Activated CD4-positive, alpha-beta memory T cell treated with anti-CD3 and anti-CD28 coated beads, Interleukin-2, amount 10 ng/mL, durations not matched to agents 7 days and 5 days (primary cell): Measurements from ENCODE around the gene GOT2. TPM values are rescaled to one million over a fixed set of nuclear protein-coding genes. Genes with fewer than 3 reads are reported as not detected.
A peak's percentile ranks its signal among the peaks of the same experiment; 100 is the strongest.
"Not testable (repeated sequence)": the region's sequence is repeated elsewhere in the genome, so short reads cannot be mapped to it uniquely, and the experiment has no call there.

Experiments
- CTCF ChIA-PET: fragments of 350-600 bp; sonication (Branson Sonifier 250); formaldehyde crosslinking; loops from one replicate; lab custom pipeline; 2021; ENCODE audit warnings: antibody characterized with exemption, inconsistent platforms; lab: Charles Lee
- POLR2A ChIA-PET: fragments of 350-600 bp; sonication (Branson Sonifier 250); formaldehyde crosslinking; loops from one replicate; lab custom pipeline; 2021; ENCODE audit warnings: antibody characterized with exemption; lab: Charles Lee
- DNase-seq: peaks from one replicate; pipeline ENCODE4 v3.0.0-alpha.2; 2020
- H3K27ac Mint-ChIP-seq: one replicate; pipeline ENCODE4 v1.8.0; 2021; ENCODE audit warnings: mild to moderate bottlenecking, mixed read lengths
- H3K27me3 Mint-ChIP-seq: one replicate; pipeline ENCODE4 v1.8.0; 2021; ENCODE audit warnings: mixed read lengths
- H3K36me3 Mint-ChIP-seq: one replicate; pipeline ENCODE4 v1.8.0; 2021; ENCODE audit warnings: low read depth, mixed read lengths
- H3K4me1 Mint-ChIP-seq: one replicate; pipeline ENCODE4 v1.8.0; 2021; ENCODE audit warnings: mixed read lengths
- H3K4me3 Mint-ChIP-seq: one replicate; pipeline ENCODE4 v1.8.0; 2021; ENCODE audit warnings: mild to moderate bottlenecking, mixed read lengths
- H3K9me3 Mint-ChIP-seq: one replicate; pipeline ENCODE4 v1.8.0; 2021; ENCODE audit warnings: mixed read lengths
- total RNA-seq, 2 experiments: library from RNA; stranded (reverse); gene quantifications; one replicate each; pipeline ENCODE4 v1.2.3, GENCODE V29; 2021

GOT2 gene
- 10 to 100 TPM; 78.6 to 82.2 TPM for total RNA-seq

DNA sequence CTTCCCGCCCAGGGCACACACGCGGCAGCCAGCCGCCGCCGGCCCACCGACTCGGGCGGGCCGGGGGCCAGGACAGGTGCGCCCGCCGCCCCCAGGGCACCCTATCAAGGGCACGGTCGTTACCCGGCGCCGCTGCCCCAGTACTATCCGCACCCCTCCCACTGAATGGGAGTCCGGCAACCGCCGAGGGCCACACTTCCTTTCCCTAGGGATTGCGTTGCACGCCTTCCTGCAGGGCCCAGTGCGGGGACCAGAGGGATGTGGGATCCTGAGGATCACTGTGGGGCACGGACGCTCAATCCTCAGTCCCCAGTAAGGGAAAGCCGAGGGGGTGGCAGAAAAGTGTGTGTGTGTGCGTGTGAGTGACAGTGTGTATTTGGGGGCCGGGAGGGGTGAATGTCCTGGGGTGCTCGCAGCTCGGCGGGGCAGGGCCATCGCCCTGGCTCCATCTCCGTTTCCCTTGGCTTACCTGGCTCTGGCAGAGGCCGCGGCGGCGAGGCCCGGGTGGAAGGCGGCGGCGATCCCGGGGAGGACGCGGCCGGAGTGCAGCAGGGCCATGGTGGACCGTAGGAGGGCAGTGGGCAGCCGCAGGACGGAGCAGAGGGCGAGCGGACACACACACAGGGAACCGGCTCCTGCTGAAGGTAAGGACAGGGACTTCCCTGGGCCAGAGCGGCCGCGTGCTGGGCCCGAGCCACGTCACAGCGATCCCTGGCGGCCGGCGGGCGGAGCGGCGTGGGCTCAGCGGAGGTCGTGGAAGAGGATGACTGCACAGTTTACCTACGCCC, at the start of gene GOT2:
GOT2 (minus strand) TSS at position 646 of the 788 bp plus-strand sequence; CDS start at position 558, 88 bp downstream.
- peak within 1 kb of the TSS; percentile 86 for H3K27ac Mint-ChIP-seq

DNA sequence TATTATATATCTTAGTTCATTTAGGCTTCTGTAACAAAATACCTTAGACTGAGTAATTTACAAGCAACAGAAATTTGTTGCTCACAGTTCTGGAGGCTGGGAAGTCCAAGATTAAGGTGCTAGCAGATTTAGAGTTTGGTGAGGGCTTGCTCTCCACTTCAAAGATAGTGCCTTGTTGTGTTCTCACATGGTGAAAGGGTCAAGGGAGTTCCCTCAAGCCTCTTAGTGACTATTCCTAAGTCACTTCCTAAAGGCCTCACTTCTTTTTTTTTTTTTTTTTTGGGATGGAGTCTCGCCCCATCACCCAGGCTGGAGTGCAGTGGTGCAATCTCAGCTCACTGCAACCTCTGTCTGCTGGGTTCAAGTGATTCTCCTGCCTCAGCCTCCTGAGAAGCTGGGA, 45.2 kb upstream of the GOT2 start:
- H3K4me1 Mint-ChIP-seq, H3K4me3 Mint-ChIP-seq, CTCF ChIA-PET, H3K27ac Mint-ChIP-seq, DNase-seq, H3K27me3 Mint-ChIP-seq, H3K9me3 Mint-ChIP-seq, POLR2A ChIA-PET, H3K36me3 Mint-ChIP-seq: not testable (repeated sequence)

More for the DNA sequence above, at the start of gene GOT2:
- Mint-ChIP-seq H3K9me3 (no peaks in the 10 kb centered on the region), H3K27me3 (peaks cover 3% of the 10 kb centered on the region), H3K36me3 (peaks cover 22% of the 10 kb centered on the region), H3K4me3 (peak within 1 kb of the TSS; percentile 96), H3K4me1 (peaks cover 35% of the 10 kb centered on the region)
- ChIA-PET CTCF (interaction anchor here (0.5 to 2.4 kb wide), 4 partner anchors 14 to 67 kb away, joined by 3 to 9 read pairs (median 4); no protein-coding TSS in a partner anchor), POLR2A (interaction anchor here (0.7 to 1.1 kb wide), 3 partner anchors 11 to 218 kb away, joined by 3 to 4 read pairs (median 3); no protein-coding TSS in a partner anchor)
- DNase-seq = peak; percentile 83

DNA sequence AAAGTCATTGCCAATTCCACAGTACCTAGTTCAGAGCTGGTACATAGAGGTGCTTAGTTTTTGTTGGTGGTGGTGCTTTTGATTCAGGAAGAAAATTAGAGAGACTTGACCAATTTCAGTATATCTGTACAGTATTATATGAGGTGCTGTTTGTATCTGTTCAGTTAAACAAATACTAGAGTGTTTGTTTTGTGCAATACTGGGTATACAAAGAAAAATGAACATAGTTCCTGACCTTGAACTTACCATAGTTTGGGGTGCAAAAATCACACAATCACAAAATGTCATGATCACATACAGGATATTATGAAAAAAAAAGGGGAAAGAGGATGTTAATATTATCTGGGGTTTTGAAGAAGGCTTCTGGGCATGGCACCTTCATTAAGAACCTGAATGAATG, 39.8 kb upstream of the GOT2 start:
- no peak overlapping the region for H3K27ac Mint-ChIP-seq
- H3K9me3 Mint-ChIP-seq = no peaks in the 10 kb centered on the region
- no peaks in the 10 kb centered on the region for H3K4me1 Mint-ChIP-seq
- no peak for DNase-seq
- H3K36me3 Mint-ChIP-seq = no peaks in the 10 kb centered on the region
- CTCF ChIA-PET = no interaction called here
- POLR2A ChIA-PET = no interaction called here
- H3K4me3 Mint-ChIP-seq = no peak overlapping the region
- peaks cover 11% of the 10 kb centered on the region for H3K27me3 Mint-ChIP-seq

DNA sequence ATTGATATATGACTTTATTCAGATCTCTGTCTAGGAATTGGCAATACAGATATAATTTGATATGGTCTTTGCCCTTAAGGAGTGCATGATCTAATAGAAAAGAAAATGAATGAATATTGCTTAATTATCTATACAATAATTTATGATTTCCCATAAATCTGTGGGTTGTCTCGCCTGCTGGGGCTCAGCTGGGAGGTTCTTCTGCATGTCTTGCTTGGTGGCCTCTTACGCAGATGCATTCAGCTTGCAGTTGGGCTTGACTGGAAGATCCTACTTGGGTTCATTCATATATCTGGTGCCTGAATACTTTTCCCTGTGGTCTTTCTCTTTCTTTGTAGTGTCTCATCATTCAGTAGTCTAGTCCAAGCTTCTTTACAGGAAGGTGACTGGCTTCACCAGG, 34.0 kb upstream of the GOT2 start:
- H3K27ac Mint-ChIP-seq = no peak overlapping the region
- peaks cover 10% of the 10 kb centered on the region for H3K27me3 Mint-ChIP-seq
- H3K4me1 Mint-ChIP-seq = no peaks in the 10 kb centered on the region
- ChIA-PET CTCF (interaction anchor here (1.2 kb wide), 1 partner anchor 12 kb away, joined by 4 read pairs; no protein-coding TSS in a partner anchor), POLR2A (no interaction called here)
- DNase-seq = no peak
- H3K4me3 Mint-ChIP-seq = no peak overlapping the region
- H3K9me3 Mint-ChIP-seq = no peaks in the 10 kb centered on the region
- no peaks in the 10 kb centered on the region for H3K36me3 Mint-ChIP-seq

DNA sequence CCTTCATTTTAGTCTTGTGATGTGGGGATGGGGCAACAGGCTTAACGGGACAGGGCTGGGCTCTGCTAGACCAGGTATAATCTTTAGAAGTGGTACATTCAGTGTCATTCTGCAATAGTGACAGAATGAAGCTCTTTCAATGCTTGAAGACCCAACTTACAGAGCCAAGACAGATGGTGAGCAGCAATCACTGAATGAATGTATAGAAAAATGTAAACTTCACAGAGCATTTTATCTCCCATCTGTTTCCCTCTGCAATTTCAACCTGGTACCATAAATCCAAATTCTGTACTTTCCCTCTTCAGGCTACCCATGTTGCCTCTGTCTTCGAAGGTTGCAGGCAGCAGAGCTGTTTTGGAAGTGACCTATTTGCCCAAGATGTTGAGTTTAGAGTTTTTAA, 33.5 kb upstream of the GOT2 start:
- H3K36me3 Mint-ChIP-seq = no peaks in the 10 kb centered on the region
- H3K27ac Mint-ChIP-seq = no peak overlapping the region
- POLR2A ChIA-PET = no interaction called here
- H3K4me3 Mint-ChIP-seq = no peak overlapping the region
- H3K9me3 Mint-ChIP-seq = no peaks in the 10 kb centered on the region
- CTCF ChIA-PET = interaction anchor here (1.2 kb wide), 1 partner anchor 12 kb away, joined by 4 read pairs; no protein-coding TSS in a partner anchor
- no peaks in the 10 kb centered on the region for H3K4me1 Mint-ChIP-seq
- peaks cover 10% of the 10 kb centered on the region for H3K27me3 Mint-ChIP-seq
- DNase-seq = no peak

DNA sequence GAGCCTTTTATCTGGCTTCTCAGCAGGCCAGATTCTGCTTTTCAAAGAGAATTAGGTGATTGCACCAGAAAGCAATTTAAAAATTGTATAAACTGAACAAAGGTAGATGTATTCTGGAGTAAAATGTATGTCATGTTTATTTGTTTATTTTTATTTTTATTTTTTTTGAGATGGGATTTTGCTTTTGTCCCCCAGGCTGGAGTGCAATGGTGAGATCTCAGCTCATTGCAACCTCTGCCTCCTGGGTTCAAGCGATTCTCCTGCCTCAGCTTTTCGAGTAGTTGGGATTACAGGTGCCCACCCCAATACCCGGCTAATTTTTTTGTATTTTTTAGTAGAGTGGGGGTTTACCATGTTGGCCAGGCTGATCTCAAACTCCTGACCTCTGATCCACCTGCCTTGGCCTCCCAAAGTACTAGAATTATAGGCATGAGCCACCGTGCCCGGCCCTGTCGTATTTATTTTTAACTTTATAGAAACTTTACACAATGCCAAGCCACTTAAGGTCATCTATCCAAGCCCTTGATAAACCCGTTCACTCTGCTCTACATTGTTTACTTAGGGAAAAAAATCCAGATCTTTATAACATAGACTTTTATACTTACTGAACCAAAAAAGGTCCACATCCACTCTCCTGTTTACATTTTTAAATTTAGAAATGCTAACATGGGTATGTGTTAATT, 22.7 kb upstream of the GOT2 start:
- H3K27ac Mint-ChIP-seq = no peak overlapping the region
- H3K27me3 Mint-ChIP-seq = no peaks in the 10 kb centered on the region
- no peak overlapping the region for H3K4me3 Mint-ChIP-seq
- ChIA-PET POLR2A (interaction anchor here (1.2 kb wide), 1 partner anchor 241 kb away, joined by 4 read pairs; no protein-coding TSS in a partner anchor), CTCF (interaction anchor here (0.6 to 2.5 kb wide), 26 partner anchors 8 to 457 kb away, joined by 3 to 28 read pairs (median 5); partner anchors contain the start of genes CNOT1, GINS3, GOT2 and SLC38A7)
- H3K9me3 Mint-ChIP-seq = no peaks in the 10 kb centered on the region
- no peaks in the 10 kb centered on the region for H3K36me3 Mint-ChIP-seq
- no peak for DNase-seq
- peaks cover 10% of the 10 kb centered on the region for H3K4me1 Mint-ChIP-seq

DNA sequence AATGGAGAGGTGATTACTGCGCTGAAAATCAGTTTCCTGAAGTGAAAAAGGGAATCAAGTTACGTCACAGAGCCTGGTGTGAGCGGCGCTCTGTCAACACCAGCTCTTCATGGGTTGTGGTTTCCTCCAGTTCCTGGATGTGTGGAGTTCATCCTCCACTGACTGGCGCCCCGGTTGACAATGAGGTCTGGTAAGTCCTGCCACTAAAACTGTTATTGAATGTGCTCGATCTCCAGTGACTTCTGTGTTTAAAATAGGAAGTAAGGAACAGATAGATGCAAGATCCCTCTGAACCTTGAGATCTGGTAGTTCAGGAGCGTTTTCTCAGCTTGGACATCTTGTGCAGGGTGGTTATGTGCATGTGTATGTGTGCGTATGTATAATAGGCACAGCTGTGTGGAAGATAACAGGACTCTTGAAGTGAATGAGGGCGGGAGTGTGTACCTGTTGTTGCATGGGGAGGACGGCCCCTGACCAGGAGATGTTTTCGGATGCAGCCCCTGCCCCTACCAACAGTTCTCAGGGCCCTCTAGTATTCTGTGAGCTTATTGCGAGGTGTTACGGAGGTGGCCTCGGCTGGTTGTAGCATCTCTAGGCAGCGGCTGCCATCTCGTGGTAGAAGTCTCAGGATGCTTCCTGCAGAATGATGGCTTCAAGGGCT, 22.0 kb upstream of the GOT2 start:
- no peaks in the 10 kb centered on the region for H3K27me3 Mint-ChIP-seq
- peak overlapping the region; percentile 43 for H3K4me3 Mint-ChIP-seq
- peak overlapping the region; percentile 16 for H3K27ac Mint-ChIP-seq
- H3K9me3 Mint-ChIP-seq = no peaks in the 10 kb centered on the region
- H3K4me1 Mint-ChIP-seq = peaks cover 10% of the 10 kb centered on the region
- ChIA-PET POLR2A (interaction anchor here (0.6 to 1.2 kb wide), 3 partner anchors 71 to 505 kb away, joined by 3 to 4 read pairs (median 4); partner anchors contain the start of gene SLC38A7), CTCF (interaction anchor here (0.6 to 2.5 kb wide), 32 partner anchors 8 to 456 kb away, joined by 3 to 28 read pairs (median 4); partner anchors contain the start of genes CNOT1, GINS3, GOT2 and SLC38A7)
- no peaks in the 10 kb centered on the region for H3K36me3 Mint-ChIP-seq
- peak; percentile 83 for DNase-seq

DNA sequence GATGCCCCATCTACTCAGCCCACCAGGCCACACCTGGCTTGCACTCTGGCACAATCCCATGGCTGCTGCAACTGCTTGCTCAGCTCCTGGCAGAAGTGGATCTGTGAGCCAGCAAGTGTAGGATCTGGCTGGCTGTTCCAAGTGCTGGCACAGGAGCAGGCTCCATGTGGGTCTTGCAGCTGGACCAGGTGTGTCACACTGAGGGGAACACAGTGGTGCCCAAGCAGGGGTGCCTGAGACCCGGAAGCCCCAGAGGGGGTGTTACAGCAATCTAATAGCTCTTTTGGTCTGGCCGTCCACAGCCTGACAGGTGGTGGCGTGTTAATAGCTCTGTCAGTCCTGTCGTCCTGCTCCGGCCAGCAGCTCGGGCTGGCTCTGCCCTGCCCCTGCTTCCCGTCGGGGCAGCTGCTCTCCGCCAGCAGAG, 19.6 kb upstream of the GOT2 start:
- Mint-ChIP-seq H3K4me1 (peaks cover 10% of the 10 kb centered on the region), H3K4me3 (no peak overlapping the region), H3K27ac (no peak overlapping the region), H3K27me3 (no peaks in the 10 kb centered on the region), H3K9me3 (peaks cover 3% of the 10 kb centered on the region), H3K36me3 (no peaks in the 10 kb centered on the region)
- POLR2A ChIA-PET = no interaction called here
- CTCF ChIA-PET = interaction anchor here (0.7 kb wide), 1 partner anchor 241 kb away, joined by 3 read pairs; no protein-coding TSS in a partner anchor
- DNase-seq = no peak

DNA sequence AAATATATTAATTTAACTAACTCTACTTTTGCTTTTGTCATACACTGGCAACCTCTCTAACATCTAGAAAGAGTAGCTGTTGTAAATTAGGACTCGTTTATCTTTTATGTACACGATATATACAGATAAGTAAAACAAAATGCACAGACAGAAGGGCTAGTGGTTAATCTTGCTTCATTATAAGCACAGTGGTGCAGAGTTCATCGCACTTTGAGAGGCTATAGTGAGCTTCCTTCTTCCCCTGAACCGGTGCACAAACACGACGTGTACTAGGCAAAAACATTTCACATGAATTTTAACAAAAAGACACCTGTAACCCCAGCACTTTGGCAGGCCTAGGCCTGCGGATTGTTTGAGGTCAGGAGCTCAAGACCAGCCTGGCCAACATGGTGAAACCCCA, 10.4 kb upstream of the GOT2 start:
- Mint-ChIP-seq H3K27me3 (peaks cover 4% of the 10 kb centered on the region), H3K9me3 (peaks cover 2% of the 10 kb centered on the region), H3K4me1 (no peaks in the 10 kb centered on the region), H3K27ac (no peak overlapping the region), H3K4me3 (no peak overlapping the region), H3K36me3 (no peaks in the 10 kb centered on the region)
- CTCF ChIA-PET = interaction anchor here (2.0 kb wide), 1 partner anchor 12 kb away, joined by 6 read pairs; no protein-coding TSS in a partner anchor
- no peak for DNase-seq
- POLR2A ChIA-PET = no interaction called here

DNA sequence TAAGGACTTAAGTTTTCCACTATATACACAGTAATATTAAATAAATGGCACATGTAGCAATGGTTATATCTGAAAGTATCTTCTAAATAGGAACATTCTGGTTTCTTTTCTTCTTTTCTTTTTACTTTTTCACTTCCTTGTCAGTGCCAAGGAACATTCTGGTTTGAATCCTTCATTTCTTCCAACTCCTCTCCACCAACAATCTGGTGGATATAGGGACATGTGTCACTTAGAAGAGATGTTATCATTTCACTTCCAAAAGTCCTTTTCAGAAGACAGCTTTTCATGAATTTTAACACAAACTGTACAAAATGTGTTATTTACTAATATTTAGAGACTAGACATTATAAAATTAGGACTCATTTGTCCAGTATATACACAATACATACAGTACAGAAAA, 7.9 kb upstream of the GOT2 start:
- Mint-ChIP-seq H3K36me3 (no peaks in the 10 kb centered on the region), H3K27ac (no peak overlapping the region), H3K4me3 (no peak overlapping the region), H3K27me3 (peaks cover 8% of the 10 kb centered on the region), H3K9me3 (no peaks in the 10 kb centered on the region), H3K4me1 (no peaks in the 10 kb centered on the region)
- CTCF ChIA-PET = no interaction called here
- POLR2A ChIA-PET = no interaction called here
- no peak for DNase-seq

DNA sequence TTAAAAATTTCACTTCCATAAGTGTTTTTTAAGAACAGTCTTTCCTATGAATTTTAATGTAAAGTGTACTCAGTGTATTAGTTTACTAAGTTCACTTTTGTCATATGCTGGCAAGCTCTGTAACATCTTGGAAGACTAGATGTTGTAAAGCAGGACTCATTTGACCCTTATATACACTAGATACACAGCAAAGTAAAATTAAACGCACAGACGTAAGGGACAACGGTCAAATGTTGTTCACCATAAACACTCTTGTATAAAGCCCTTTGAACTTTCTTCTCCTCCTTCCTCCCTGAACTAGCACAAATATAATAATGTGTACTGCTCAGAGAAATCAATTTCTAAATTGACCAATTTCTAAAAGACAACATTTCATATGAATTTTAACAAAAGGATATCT, 7.0 kb upstream of the GOT2 start:
- ChIA-PET POLR2A (no interaction called here), CTCF (no interaction called here)
- no peaks in the 10 kb centered on the region for H3K9me3 Mint-ChIP-seq
- no peaks in the 10 kb centered on the region for H3K36me3 Mint-ChIP-seq
- DNase-seq = no peak
- no peaks in the 10 kb centered on the region for H3K4me1 Mint-ChIP-seq
- peaks cover 8% of the 10 kb centered on the region for H3K27me3 Mint-ChIP-seq
- H3K27ac Mint-ChIP-seq = no peak overlapping the region
- no peak overlapping the region for H3K4me3 Mint-ChIP-seq

DNA sequence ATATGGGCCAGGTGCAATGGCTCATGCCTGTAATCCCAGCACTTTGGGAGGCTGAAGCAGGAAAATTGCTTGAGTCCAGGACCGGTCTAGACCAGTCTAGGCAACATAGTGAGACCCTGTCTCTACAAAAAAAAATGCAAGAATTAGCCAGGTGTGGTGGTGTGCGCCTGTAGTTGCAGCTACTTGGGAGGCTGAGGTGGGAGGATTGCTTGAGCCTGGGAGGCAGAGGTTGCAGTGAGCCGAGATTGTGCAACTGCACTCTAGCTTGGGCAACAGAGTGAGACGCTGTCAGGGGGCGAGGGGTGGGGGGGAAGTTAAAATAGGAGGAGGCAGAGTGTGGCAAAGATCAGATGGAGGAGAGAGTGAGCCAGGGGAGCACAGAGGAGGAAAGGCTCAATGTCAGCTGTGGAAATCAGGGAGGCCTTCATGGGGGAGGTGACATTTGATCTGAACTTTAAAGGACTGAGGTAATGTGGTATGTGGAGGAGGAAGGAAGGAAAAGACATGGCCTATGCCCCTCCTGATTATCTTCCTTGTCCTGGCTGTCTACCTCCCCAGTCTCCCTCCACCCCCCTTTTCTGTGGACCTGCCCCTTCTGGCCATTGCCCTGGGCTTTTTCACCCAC, 4.7 kb upstream of the GOT2 start:
- ChIA-PET POLR2A (no interaction called here), CTCF (no interaction called here)
- Mint-ChIP-seq H3K4me3 (no peak overlapping the region), H3K27ac (no peak overlapping the region), H3K27me3 (peaks cover 8% of the 10 kb centered on the region), H3K36me3 (peaks cover 1% of the 10 kb centered on the region), H3K4me1 (peaks cover 5% of the 10 kb centered on the region), H3K9me3 (no peaks in the 10 kb centered on the region)
- DNase-seq = no peak
